Measurements from ENCODE around the gene KHNYN. TPM values are rescaled to one million over a fixed set of nuclear protein-coding genes. Genes with fewer than 3 reads are reported as not detected.
"Not testable (repeated sequence)": the region's sequence is repeated elsewhere in the genome, so short reads cannot be mapped to it uniquely, and the experiment has no call there.

KHNYN gene
- 100 to 1,000 TPM; 104 to 105 TPM for total RNA-seq

GRCh38 chr14:24429395-24430142 lies at the start of gene KHNYN, which contains the start of gene CBLN3:
KHNYN (plus strand) TSS chr14:24429954; CDS start chr14:24430731, 777 bp downstream.
CBLN3 (minus strand) TSS chr14:24429668; CDS start chr14:24429054, 614 bp downstream.
- Mint-ChIP-seq H3K4me1 (peaks cover 42% of the 10 kb centered on the region), H3K9me3 (no peaks in the 10 kb centered on the region), H3K27ac (peak within 1 kb of the TSS; percentile 98), H3K27me3 (no peaks in the 10 kb centered on the region), H3K36me3 (peaks cover 15% of the 10 kb centered on the region), H3K4me3 (peak within 1 kb of the TSS; percentile 95)
- POLR2A ChIA-PET: interaction anchor here (0.6 to 5.3 kb wide), 38 partner anchors 10 to 335 kb away, joined by 3 to 135 read pairs (median 5); partner anchors contain the start of genes ADCY4, CHMP4A, CIDEB and DHRS1
- ATAC-seq (ENCODE audit: low read depth): peak; percentile 86
- peak; percentile 91 for DNase-seq

GRCh38 chr14:24381363-24382063 lies 48.2 kb upstream of the KHNYN start:
- H3K4me1 Mint-ChIP-seq: peaks cover 5% of the 10 kb centered on the region
- H3K36me3 Mint-ChIP-seq: no peaks in the 10 kb centered on the region
- no peaks in the 10 kb centered on the region for H3K9me3 Mint-ChIP-seq
- no peak overlapping the region for H3K4me3 Mint-ChIP-seq
- peaks cover 11% of the 10 kb centered on the region for H3K27me3 Mint-ChIP-seq
- POLR2A ChIA-PET: interaction anchor here (1.0 kb wide), 1 partner anchor 10 kb away, joined by 3 read pairs; no protein-coding TSS in a partner anchor
- H3K27ac Mint-ChIP-seq: no peak overlapping the region
- DNase-seq (no peak), ATAC-seq (ENCODE audit: low read depth) (no peak)

DNA sequence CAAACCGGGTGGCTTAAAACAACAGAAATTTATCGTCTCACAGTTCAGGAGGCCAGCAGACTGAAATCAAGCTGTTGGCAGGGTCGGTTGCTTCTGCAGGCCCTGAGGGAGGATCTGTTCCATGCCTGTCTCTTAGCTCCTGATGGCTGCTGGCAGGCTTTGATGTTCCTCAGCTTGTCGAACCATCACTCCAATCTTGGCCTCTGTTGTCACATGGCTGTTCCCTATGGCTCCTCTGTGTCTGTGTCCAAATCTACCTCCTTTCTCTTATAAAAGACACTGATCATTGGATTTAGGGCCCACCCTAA lies 47.7 kb upstream of the KHNYN start:
- POLR2A ChIA-PET: no interaction called here
- Mint-ChIP-seq H3K4me3 (no peak overlapping the region), H3K9me3 (no peaks in the 10 kb centered on the region), H3K36me3 (no peaks in the 10 kb centered on the region), H3K4me1 (peaks cover 3% of the 10 kb centered on the region), H3K27me3 (peaks cover 15% of the 10 kb centered on the region), H3K27ac (no peak overlapping the region)
- no peak for ATAC-seq (ENCODE audit: low read depth)
- DNase-seq: no peak

DNA sequence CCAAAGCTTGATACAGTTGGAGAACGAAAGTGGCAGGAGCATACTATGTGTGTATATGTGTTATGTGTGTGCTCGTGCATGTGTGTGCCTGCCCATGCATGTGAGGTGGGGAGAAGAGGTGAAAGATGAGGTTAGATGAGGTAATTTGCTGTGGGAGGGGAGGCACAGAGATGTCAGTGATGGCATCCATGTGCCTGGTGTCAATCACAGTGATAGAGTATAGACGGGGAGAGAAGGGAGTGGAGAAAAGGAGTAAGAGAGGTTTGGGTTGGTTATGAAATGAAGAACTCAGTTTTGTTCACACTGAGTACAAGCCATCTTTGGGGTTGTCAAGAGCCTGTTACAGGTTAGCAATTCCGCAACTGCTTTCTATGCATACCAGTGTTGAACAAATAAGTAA lies 45.6 kb upstream of the KHNYN start:
- ATAC-seq (ENCODE audit: low read depth): no peak
- no peak for DNase-seq
- Mint-ChIP-seq H3K36me3 (no peaks in the 10 kb centered on the region), H3K9me3 (no peaks in the 10 kb centered on the region), H3K27ac (no peak overlapping the region), H3K4me1 (no peaks in the 10 kb centered on the region), H3K4me3 (no peak overlapping the region), H3K27me3 (peaks cover 31% of the 10 kb centered on the region)
- POLR2A ChIA-PET: no interaction called here

DNA sequence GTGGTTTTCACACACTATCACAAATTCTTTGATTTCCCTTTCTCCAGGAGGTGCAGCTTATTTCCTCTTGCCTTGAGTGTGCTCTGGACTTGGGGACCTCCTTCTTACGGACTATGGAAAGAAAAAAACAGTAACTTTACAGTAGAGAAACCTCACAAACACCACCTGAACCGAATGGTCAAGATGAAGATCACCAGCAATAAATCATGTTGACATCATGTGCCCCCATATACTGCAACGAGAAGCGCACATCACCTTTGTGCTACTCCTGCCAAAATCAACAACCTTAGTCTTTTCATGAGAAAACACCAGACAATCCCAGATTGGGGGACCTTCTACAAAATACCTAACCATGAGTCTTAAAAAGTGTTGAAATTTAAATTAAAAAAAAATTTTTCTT lies 44.2 kb upstream of the KHNYN start:
- DNase-seq (no peak), ATAC-seq (ENCODE audit: low read depth) (no peak)
- H3K36me3 Mint-ChIP-seq: no peaks in the 10 kb centered on the region
- no peak overlapping the region for H3K4me3 Mint-ChIP-seq
- H3K9me3 Mint-ChIP-seq: no peaks in the 10 kb centered on the region
- no peak overlapping the region for H3K27ac Mint-ChIP-seq
- no peaks in the 10 kb centered on the region for H3K4me1 Mint-ChIP-seq
- POLR2A ChIA-PET: no interaction called here
- peaks cover 37% of the 10 kb centered on the region for H3K27me3 Mint-ChIP-seq

DNA sequence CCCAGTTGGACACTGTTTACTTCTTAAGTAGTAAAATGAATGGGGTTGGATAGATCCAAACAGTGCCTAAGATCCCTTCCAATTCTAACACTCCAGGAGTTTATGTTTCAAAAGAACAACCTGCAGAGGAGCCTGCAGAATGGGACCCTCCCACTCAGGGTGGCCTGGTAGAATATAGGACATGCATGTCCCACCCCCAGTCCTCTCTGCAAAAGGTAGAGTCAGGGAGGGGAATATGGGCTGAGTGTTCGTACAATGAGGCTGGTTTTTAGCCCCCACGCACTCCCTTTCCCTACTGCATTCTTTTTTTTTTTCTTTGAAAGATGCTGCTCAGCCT lies 42.8 kb upstream of the KHNYN start:
- Mint-ChIP-seq H3K4me1 (peaks cover 4% of the 10 kb centered on the region), H3K27me3 (peaks cover 45% of the 10 kb centered on the region), H3K9me3 (no peaks in the 10 kb centered on the region), H3K27ac (no peak overlapping the region), H3K4me3 (no peak overlapping the region), H3K36me3 (no peaks in the 10 kb centered on the region)
- DNase-seq: no peak
- ATAC-seq (ENCODE audit: low read depth): no peak
- POLR2A ChIA-PET: no interaction called here

GRCh38 chr14:24387579-24387978 lies 42.2 kb upstream of the KHNYN start:
- POLR2A ChIA-PET; H3K4me3 Mint-ChIP-seq; H3K27ac Mint-ChIP-seq; ATAC-seq (ENCODE audit: low read depth); H3K4me1 Mint-ChIP-seq; H3K36me3 Mint-ChIP-seq; H3K9me3 Mint-ChIP-seq; DNase-seq: not testable (repeated sequence)
- peaks cover 45% of the 10 kb centered on the region for H3K27me3 Mint-ChIP-seq

DNA sequence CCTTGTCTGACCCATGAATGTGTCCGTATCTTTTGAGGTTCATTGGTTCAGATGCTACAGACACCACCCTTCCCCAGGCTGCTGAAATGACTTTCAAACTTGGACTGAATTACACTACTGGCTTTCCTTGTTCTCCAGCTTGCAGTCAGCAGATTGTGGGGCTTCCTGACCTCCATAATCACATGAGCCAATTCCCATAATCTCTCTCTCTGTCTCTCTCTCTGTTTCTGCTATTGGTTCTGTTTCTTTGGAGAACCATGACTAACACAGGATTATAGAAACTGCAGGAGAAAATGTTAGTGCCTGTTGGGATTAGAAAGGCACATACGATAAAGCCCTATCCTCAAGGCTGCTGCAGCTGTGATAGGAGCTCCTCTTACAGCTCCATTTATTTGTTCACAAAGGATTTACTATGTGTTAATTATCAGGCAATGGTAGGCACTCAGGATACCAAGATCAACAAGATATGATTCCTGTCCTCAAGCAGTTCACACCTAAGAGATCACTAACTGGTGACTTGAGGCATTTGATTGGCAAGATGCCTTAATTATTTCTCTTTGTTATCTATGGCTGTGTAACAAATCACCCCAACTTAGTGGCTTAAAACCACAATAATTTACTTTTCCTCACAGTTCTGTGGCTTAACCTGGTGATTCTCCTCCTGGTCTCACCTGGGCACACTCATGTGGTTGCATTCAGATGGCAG lies 41.1 kb upstream of the KHNYN start:
- H3K4me3 Mint-ChIP-seq: no peak overlapping the region
- DNase-seq (no peak), ATAC-seq (ENCODE audit: low read depth) (no peak)
- peaks cover 5% of the 10 kb centered on the region for H3K4me1 Mint-ChIP-seq
- peaks cover 52% of the 10 kb centered on the region for H3K27me3 Mint-ChIP-seq
- H3K36me3 Mint-ChIP-seq: no peaks in the 10 kb centered on the region
- POLR2A ChIA-PET: no interaction called here
- no peak overlapping the region for H3K27ac Mint-ChIP-seq
- no peaks in the 10 kb centered on the region for H3K9me3 Mint-ChIP-seq

DNA sequence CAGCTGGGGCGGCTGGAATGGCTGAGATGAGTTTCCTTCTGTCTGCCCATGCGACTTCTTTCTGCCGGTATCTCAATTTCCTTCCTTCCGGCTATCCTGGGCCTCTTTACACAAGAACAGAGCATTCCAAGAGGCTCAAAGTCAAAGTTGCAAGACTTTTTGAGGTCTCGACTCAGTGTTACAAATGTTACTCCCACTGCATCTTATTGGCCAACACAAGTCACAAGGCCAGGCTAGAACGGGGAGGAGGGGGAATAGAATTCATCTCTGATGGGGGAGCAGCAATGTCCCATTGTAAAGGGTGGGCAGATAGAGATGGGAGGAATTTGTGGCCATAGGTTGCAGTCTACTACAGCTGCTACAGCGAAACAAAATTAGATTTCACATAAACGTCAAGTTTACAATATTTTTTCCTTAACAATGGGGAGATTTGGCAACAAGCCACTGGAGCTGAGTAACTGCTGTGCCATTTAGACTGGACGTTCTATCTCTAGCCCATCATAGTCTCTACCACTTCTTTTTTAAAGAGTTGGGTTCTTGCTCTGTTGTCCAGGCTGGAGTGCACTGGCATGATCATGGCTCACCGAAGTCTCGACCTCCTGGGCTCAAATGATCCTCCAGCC lies 40.4 kb upstream of the KHNYN start:
- Mint-ChIP-seq H3K9me3 (no peaks in the 10 kb centered on the region), H3K4me1 (peaks cover 5% of the 10 kb centered on the region), H3K4me3 (no peak overlapping the region), H3K27me3 (peaks cover 48% of the 10 kb centered on the region), H3K36me3 (no peaks in the 10 kb centered on the region), H3K27ac (no peak overlapping the region)
- no peak for DNase-seq
- POLR2A ChIA-PET: interaction anchor here (0.9 kb wide), 1 partner anchor 42 kb away, joined by 3 read pairs; no protein-coding TSS in a partner anchor
- no peak for ATAC-seq (ENCODE audit: low read depth)

GRCh38 chr14:24390701-24391468 lies 38.9 kb upstream of the KHNYN start:
- H3K9me3 Mint-ChIP-seq: no peaks in the 10 kb centered on the region
- POLR2A ChIA-PET: no interaction called here
- H3K36me3 Mint-ChIP-seq: no peaks in the 10 kb centered on the region
- DNase-seq (no peak), ATAC-seq (ENCODE audit: low read depth) (no peak)
- no peak overlapping the region for H3K27ac Mint-ChIP-seq
- H3K27me3 Mint-ChIP-seq: peaks cover 51% of the 10 kb centered on the region
- peaks cover 7% of the 10 kb centered on the region for H3K4me1 Mint-ChIP-seq
- H3K4me3 Mint-ChIP-seq: no peak overlapping the region

DNA sequence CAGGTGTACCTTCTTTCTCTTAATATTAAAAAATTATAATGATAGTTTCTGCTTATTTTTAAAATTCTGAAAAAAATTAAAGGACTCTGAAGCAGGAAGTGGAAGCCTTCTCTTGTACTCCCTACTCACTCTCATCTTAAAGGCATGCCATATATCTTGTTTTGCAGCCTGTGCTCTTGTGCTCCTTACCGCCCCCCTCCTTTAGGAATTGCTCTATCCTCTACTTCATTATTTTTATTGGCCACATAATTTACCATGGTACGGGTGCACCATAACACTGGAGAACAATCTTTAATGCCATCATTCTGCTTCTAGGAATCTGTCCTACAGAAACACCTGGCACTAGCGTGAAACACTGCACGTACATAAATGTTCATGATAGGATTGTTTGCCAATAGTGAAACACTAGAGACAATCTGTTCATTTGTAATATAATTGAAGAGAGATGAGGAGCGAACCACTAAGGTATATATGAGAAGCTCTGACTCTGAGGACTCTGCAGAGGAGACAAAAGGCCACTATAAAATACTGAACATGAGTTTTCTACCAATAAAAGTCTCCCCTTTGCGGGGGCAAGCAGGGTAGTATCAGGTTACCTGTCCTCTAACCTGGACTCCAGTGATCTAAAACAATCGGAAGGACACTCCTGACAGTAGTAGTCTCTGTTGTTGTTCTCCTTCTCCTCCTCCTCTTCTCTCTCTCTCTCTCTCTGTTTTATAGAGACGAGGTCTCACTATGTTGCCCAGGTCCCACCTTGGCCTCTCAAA lies 37.2 kb upstream of the KHNYN start:
- POLR2A ChIA-PET: no interaction called here
- Mint-ChIP-seq H3K36me3 (no peaks in the 10 kb centered on the region), H3K4me3 (no peak overlapping the region), H3K9me3 (no peaks in the 10 kb centered on the region), H3K27ac (no peak overlapping the region), H3K27me3 (peaks cover 56% of the 10 kb centered on the region), H3K4me1 (peaks cover 10% of the 10 kb centered on the region)
- ATAC-seq (ENCODE audit: low read depth) (no peak), DNase-seq (no peak)

- no peak for ATAC-seq (ENCODE audit: low read depth)
- no peak for DNase-seq
- Mint-ChIP-seq H3K4me1 (peaks cover 10% of the 10 kb centered on the region), H3K9me3 (no peaks in the 10 kb centered on the region), H3K4me3 (no peak overlapping the region), H3K27me3 (peaks cover 41% of the 10 kb centered on the region), H3K36me3 (no peaks in the 10 kb centered on the region), H3K27ac (no peak overlapping the region)
- POLR2A ChIA-PET: no interaction called here
Measured at GRCh38 chr14:24394275-24394674, 35.5 kb upstream of the KHNYN start.

Measured in activated naive CD8-positive, alpha-beta T cell treated with anti-CD3 and anti-CD28 coated beads, Interleukin-2, amount 10 ng/mL, durations not matched to agents 7 days and 5 days (primary cell).